ENCODE data around the gene NUP153.

- TF ChIP-seq ELF4 (IDR thresholded peaks at IDR 0.05) (no peak), SUZ12 (IDR thresholded peaks at IDR 0.05) (no peak), FOXA1 (IDR thresholded peaks at IDR 0.05) (no peak), LEF1 (IDR thresholded peaks at IDR 0.05; ENCODE audit: borderline replicate concordance) (no peak), ARNT (IDR thresholded peaks at IDR 0.05) (no peak), SP1 (IDR thresholded peaks at IDR 0.05) (no peak), CTBP1 (IDR thresholded peaks at IDR 0.05; ENCODE audit: borderline replicate concordance) (no peak)
Measured at GRCh38 chr6:17754254-17754653, 47.5 kb upstream of the NUP153 start.

All from HEK293T (cell line).